Naive B cell (primary cell): Measurements from ENCODE around the gene TLE6. TPM values are rescaled to one million over a fixed set of nuclear protein-coding genes. Genes with fewer than 3 reads are reported as not detected.
A peak's percentile ranks its signal among the peaks of the same experiment; 100 is the strongest.
"Not testable (repeated sequence)": the region's sequence is repeated elsewhere in the genome, so short reads cannot be mapped to it uniquely, and the experiment has no call there.

Experiments
- ATAC-seq, 2 donors: fragments of 150-1000 bp; cut with Tn5 transposase; 2 replicates each; pipeline ENCODE4 v1.10.0; 2021; ENCODE audit warnings: low read depth in 2 of 2, mild to moderate bottlenecking in 2 of 2, moderate library complexity in 2 of 2
- DNase-seq: peaks from one replicate; pipeline ENCODE4 v3.0.0; 2022
- H3K27ac Mint-ChIP-seq, 6 donors: one replicate each; pipeline ENCODE4 v1.8.0; 2020 to 2022; ENCODE audit warnings: mild to moderate bottlenecking in 6 of 6, mixed read lengths in 6 of 6, moderate library complexity in 5 of 6, inconsistent platforms in 2 of 6
- H3K27me3 Mint-ChIP-seq, 3 donors: one replicate each; pipeline ENCODE4 v1.8.0; 2021 to 2022; ENCODE audit warnings: mixed read lengths in 3 of 3, mild to moderate bottlenecking in 1 of 3
- H3K36me3 Mint-ChIP-seq, 2 donors: one replicate each; pipeline ENCODE4 v1.8.0; 2020 to 2022; ENCODE audit warnings: mixed read lengths in 2 of 2, inconsistent platforms in 1 of 2, mild to moderate bottlenecking in 1 of 2
- H3K4me1 Mint-ChIP-seq, 3 donors: one replicate each; pipeline ENCODE4 v1.8.0; 2020 to 2022; ENCODE audit warnings: mixed read lengths in 3 of 3, inconsistent platforms in 1 of 3, mild to moderate bottlenecking in 1 of 3, moderate library complexity in 1 of 3
- H3K4me3 Mint-ChIP-seq, 8 donors: one replicate each; pipeline ENCODE4 v1.8.0; 2020 to 2022; ENCODE audit warnings: mild to moderate bottlenecking in 8 of 8, mixed read lengths in 8 of 8, moderate library complexity in 8 of 8, inconsistent platforms in 2 of 8
- H3K9me3 Mint-ChIP-seq, 7 donors: one replicate each; pipeline ENCODE4 v1.8.0; 2020 to 2022; ENCODE audit warnings: mixed read lengths in 7 of 7, mild to moderate bottlenecking in 5 of 7, inconsistent platforms in 2 of 7, moderate library complexity in 1 of 7
- polyA plus RNA-seq, 6 donors: library from polyadenylated mRNA; unstranded; fragments of 300-500 nt; fragmentation: Illumina TruSeq; gene quantifications; one replicate each; pipeline ENCODE4 v1.2.3, GENCODE V29; 2021; ENCODE audit warnings: low read depth in 6 of 6

The TLE6 gene
- polyA plus RNA-seq, 6 donors from 2014 or later = 0.43 to 10.7 (median 1.8) TPM

GRCh38 chr19:2962018-2962670 lies 15.2 kb upstream of the TLE6 start:
- Mint-ChIP-seq H3K4me3 (peak overlapping the region in 5 of 8 donors; percentile 13 to 74 (median 50)), H3K4me1 (peaks cover 12 to 33% (median 30%) of the 10 kb centered on the region in 3 donors), H3K27me3 (no peaks in the 10 kb centered on the region), H3K27ac (peak overlapping the region; percentile 47 to 96 (median 93)), H3K36me3 (peaks cover 0 to 8% of the 10 kb centered on the region in 2 donors), H3K9me3 (peaks cover 0 to 7% (median 0%) of the 10 kb centered on the region in 7 donors)
- peak; percentile 68 to 81 for ATAC-seq
- DNase-seq = peak; percentile 77

- H3K27ac Mint-ChIP-seq = peak overlapping the region in 1 of 6 donors; percentile 54
- no peak for ATAC-seq
- peaks cover 15 to 43% (median 38%) of the 10 kb centered on the region in 3 donors for H3K4me1 Mint-ChIP-seq
- H3K9me3 Mint-ChIP-seq = peaks cover 0 to 9% (median 0%) of the 10 kb centered on the region in 7 donors
- H3K4me3 Mint-ChIP-seq = no peak overlapping the region
- no peak for DNase-seq
- peaks cover 0 to 8% of the 10 kb centered on the region in 2 donors for H3K36me3 Mint-ChIP-seq
- H3K27me3 Mint-ChIP-seq = no peaks in the 10 kb centered on the region
Observed at GRCh38 chr19:2963122-2963521, 14.2 kb upstream of the TLE6 start.

- H3K9me3 Mint-ChIP-seq, ATAC-seq, H3K36me3 Mint-ChIP-seq, DNase-seq, H3K27me3 Mint-ChIP-seq, H3K4me3 Mint-ChIP-seq: not testable (repeated sequence)
- H3K4me1 Mint-ChIP-seq = peaks cover 16 to 48% (median 43%) of the 10 kb centered on the region in 3 donors
- peak overlapping the region in 4 of 6 donors; percentile 10 to 42 (median 36) for H3K27ac Mint-ChIP-seq
Observed at GRCh38 chr19:2963631-2964030, 13.7 kb upstream of the TLE6 start.

GRCh38 chr19:2964874-2965273 lies 12.5 kb upstream of the TLE6 start:
- H3K27me3 Mint-ChIP-seq = no peaks in the 10 kb centered on the region
- H3K9me3 Mint-ChIP-seq = peaks cover 0 to 9% (median 0%) of the 10 kb centered on the region in 7 donors
- H3K4me3 Mint-ChIP-seq = peak overlapping the region in 1 of 8 donors; percentile 6
- no peak overlapping the region for H3K27ac Mint-ChIP-seq
- H3K36me3 Mint-ChIP-seq = peaks cover 0 to 8% of the 10 kb centered on the region in 2 donors
- ATAC-seq = no peak
- DNase-seq = no peak
- peaks cover 22 to 58% (median 52%) of the 10 kb centered on the region in 3 donors for H3K4me1 Mint-ChIP-seq

GRCh38 chr19:2967972-2968371 lies 9.4 kb upstream of the TLE6 start:
- ATAC-seq = no peak
- H3K9me3 Mint-ChIP-seq = peaks cover 0 to 9% (median 0%) of the 10 kb centered on the region in 7 donors
- peak overlapping the region in 3 of 6 donors; percentile 21 to 88 (median 60) for H3K27ac Mint-ChIP-seq
- DNase-seq = no peak
- H3K36me3 Mint-ChIP-seq = peaks cover 0 to 8% of the 10 kb centered on the region in 2 donors
- H3K27me3 Mint-ChIP-seq = no peaks in the 10 kb centered on the region
- peak overlapping the region in 4 of 8 donors; percentile 51 to 86 (median 60) for H3K4me3 Mint-ChIP-seq
- H3K4me1 Mint-ChIP-seq = peaks cover 17 to 61% (median 57%) of the 10 kb centered on the region in 3 donors

- Mint-ChIP-seq H3K36me3 (peaks cover 0 to 7% of the 10 kb centered on the region in 2 donors), H3K27ac (peak overlapping the region; percentile 82 to 95 (median 90)), H3K4me1 (peaks cover 17 to 58% (median 51%) of the 10 kb centered on the region in 3 donors), H3K4me3 (peak overlapping the region in 7 of 8 donors; percentile 47 to 86 (median 59)), H3K9me3 (peaks cover 0 to 9% (median 0%) of the 10 kb centered on the region in 7 donors), H3K27me3 (peaks cover 0 to under 1% (median 0%) of the 10 kb centered on the region in 3 donors)
- DNase-seq = peak; percentile 64
- peak; percentile 84 to 85 for ATAC-seq
Observed at GRCh38 chr19:2969104-2969504, 8.3 kb upstream of the TLE6 start.

- H3K4me3 Mint-ChIP-seq = peak overlapping the region in 2 of 8 donors; percentile 51 to 86
- peaks cover 0 to 6% (median 0%) of the 10 kb centered on the region in 3 donors for H3K27me3 Mint-ChIP-seq
- H3K36me3 Mint-ChIP-seq = no peaks in the 10 kb centered on the region
- no peak for DNase-seq
- peaks cover 0 to 5% (median 0%) of the 10 kb centered on the region in 7 donors for H3K9me3 Mint-ChIP-seq
- peak overlapping the region in 2 of 6 donors; percentile 37 to 47 for H3K27ac Mint-ChIP-seq
- peaks cover 21 to 64% (median 59%) of the 10 kb centered on the region in 3 donors for H3K4me1 Mint-ChIP-seq
- no peak for ATAC-seq
Observed at GRCh38 chr19:2970201-2970835, 7.0 kb upstream of the TLE6 start.

- ATAC-seq = no peak
- H3K27me3 Mint-ChIP-seq = peaks cover 0 to 6% (median 0%) of the 10 kb centered on the region in 3 donors
Observed at GRCh38 chr19:2973229-2973628, 4.1 kb upstream of the TLE6 start.

GRCh38 chr19:2974342-2975041 lies 2.9 kb upstream of the TLE6 start:
- H3K4me1 Mint-ChIP-seq = peaks cover 15 to 38% (median 35%) of the 10 kb centered on the region in 3 donors
- H3K9me3 Mint-ChIP-seq = no peaks in the 10 kb centered on the region
- peak overlapping the region in 1 of 6 donors; percentile 39 for H3K27ac Mint-ChIP-seq
- peak overlapping the region in 6 of 8 donors; percentile 3 to 90 (median 30) for H3K4me3 Mint-ChIP-seq
- peaks cover 0 to 6% (median 0%) of the 10 kb centered on the region in 3 donors for H3K27me3 Mint-ChIP-seq
- ATAC-seq (no peak), DNase-seq (no peak)
- H3K36me3 Mint-ChIP-seq = no peaks in the 10 kb centered on the region

More at GRCh38 chr19:2973229-2973628, 4.1 kb upstream of the TLE6 start:
- peak overlapping the region in 3 of 8 donors; percentile 4 to 74 (median 9) for H3K4me3 Mint-ChIP-seq
- no peak for DNase-seq
- H3K27ac Mint-ChIP-seq = no peak overlapping the region
- no peaks in the 10 kb centered on the region for H3K36me3 Mint-ChIP-seq
- no peaks in the 10 kb centered on the region for H3K9me3 Mint-ChIP-seq
- peaks cover 22 to 51% (median 48%) of the 10 kb centered on the region in 3 donors for H3K4me1 Mint-ChIP-seq

- peak overlapping the region; percentile 90 to 99 (median 96) for H3K4me3 Mint-ChIP-seq
- peak overlapping the region in 3 of 6 donors; percentile 87 to 96 (median 95) for H3K27ac Mint-ChIP-seq
- H3K36me3 Mint-ChIP-seq = no peaks in the 10 kb centered on the region
- H3K4me1 Mint-ChIP-seq = peaks cover 15 to 33% (median 25%) of the 10 kb centered on the region in 3 donors
- H3K9me3 Mint-ChIP-seq = no peaks in the 10 kb centered on the region
- DNase-seq (no peak), ATAC-seq (no peak)
- H3K27me3 Mint-ChIP-seq = peaks cover 0 to 6% (median 2%) of the 10 kb centered on the region in 3 donors
Observed at GRCh38 chr19:2976609-2977000, 759 bp upstream of the TLE6 start.

- no peaks in the 10 kb centered on the region for H3K36me3 Mint-ChIP-seq
- H3K4me3 Mint-ChIP-seq = peak overlapping the region; percentile 66 to 99 (median 92)
- ATAC-seq = no peak
- DNase-seq = no peak
- peaks cover 0 to 7% (median 6%) of the 10 kb centered on the region in 3 donors for H3K27me3 Mint-ChIP-seq
- H3K4me1 Mint-ChIP-seq = peaks cover 15 to 37% (median 29%) of the 10 kb centered on the region in 3 donors
- peak overlapping the region in 3 of 6 donors; percentile 32 to 84 (median 82) for H3K27ac Mint-ChIP-seq
- H3K9me3 Mint-ChIP-seq = no peaks in the 10 kb centered on the region
Observed at GRCh38 chr19:2977746-2978138, 378 bp downstream of the TLE6 start.

- H3K4me3 Mint-ChIP-seq = peak overlapping the region in 3 of 8 donors; percentile 66 to 93 (median 90)
- no peaks in the 10 kb centered on the region for H3K36me3 Mint-ChIP-seq
- ATAC-seq (no peak), DNase-seq (no peak)
- peaks cover 0 to 12% (median 9%) of the 10 kb centered on the region in 3 donors for H3K27me3 Mint-ChIP-seq
- no peaks in the 10 kb centered on the region for H3K9me3 Mint-ChIP-seq
- peak overlapping the region in 3 of 6 donors; percentile 49 to 82 (median 71) for H3K27ac Mint-ChIP-seq
- H3K4me1 Mint-ChIP-seq = peaks cover 19 to 41% (median 33%) of the 10 kb centered on the region in 3 donors
Observed at GRCh38 chr19:2978166-2978767, 903 bp downstream of the TLE6 start.
